PC-3 (cell line): ENCODE results near the gene SLAMF1. TPM values are rescaled to one million over a fixed set of nuclear protein-coding genes. Genes with fewer than 3 reads are reported as not detected.

Experiments
- ATAC-seq: fragments of 200-7000 bp; cut with Tn5 transposase; 2 replicates; pipeline ENCODE4 v1.9.1; 2020; ENCODE audit warnings: mild to moderate bottlenecking, moderate library complexity
- BruUV-seq: library from RNA; stranded (reverse); fragments of 400-500 nt; replicated peaks from 2 replicates; lab custom pipeline; 2021; lab: Mats Ljungman, UMichigan
- CTCF ChIA-PET: fragments of 300-600 bp; sonication (Branson Sonifier 250); formaldehyde crosslinking; loops from one replicate; lab custom pipeline; 2022; ENCODE audit warnings: antibody characterized with exemption; lab: Charles Lee
- POLR2A ChIA-PET: fragments of 300-600 bp; sonication (Branson Sonifier 250); formaldehyde crosslinking; loops from one replicate; lab custom pipeline; 2022; ENCODE audit warnings: antibody characterized with exemption; ENCODE audit not compliant: unreplicated experiment; lab: Charles Lee
- DNase-seq: peaks from one replicate; pipeline ENCODE4 v3.0.0-alpha.2; 2015
- H2AFZ ChIP-seq: fragments of 300-600 bp; sonication (generic); 2 replicates; pipeline ENCODE4 v1.6.0; 2016; ENCODE audit warnings: antibody characterized with exemption, low read length
- H3F3A ChIP-seq: fragments of 300-600 bp; sonication (generic); one replicate; pipeline ENCODE4 v1.6.0; 2017; ENCODE audit warnings: antibody characterized with exemption, low read length, control low read depth, mild to moderate bottlenecking; ENCODE audit not compliant: unreplicated experiment
- H3K27ac ChIP-seq: fragments of 300-600 bp; sonication (generic); 2 replicates; pipeline ENCODE4 v1.5.1; 2016; ENCODE audit warnings: mild to moderate bottlenecking, low read length
- H3K27me3 ChIP-seq: fragments of 300-600 bp; sonication (generic); 2 replicates; pipeline ENCODE4 v1.6.1; 2016; ENCODE audit warnings: low read length, mixed read lengths
- H3K36me3 ChIP-seq: fragments of 300-600 bp; sonication (generic); 2 replicates; pipeline ENCODE4 v1.6.1; 2016; ENCODE audit warnings: low read depth, mixed run types, low read length, mixed read lengths
- H3K4me1 ChIP-seq: fragments of 300-600 bp; sonication (generic); 2 replicates; pipeline ENCODE4 v1.5.1; 2016; ENCODE audit warnings: low read length; ENCODE audit not compliant: insufficient read depth
- H3K4me2 ChIP-seq: fragments of 300-600 bp; sonication (generic); 2 replicates; pipeline ENCODE4 v1.6.0; 2016; ENCODE audit warnings: low read length
- H3K4me3 ChIP-seq: fragments of 300-600 bp; sonication (generic); 2 replicates; pipeline ENCODE4 v1.5.1; 2016; ENCODE audit warnings: mild to moderate bottlenecking, low read length, mixed read lengths
- H3K79me2 ChIP-seq: fragments of 300-600 bp; sonication (generic); 2 replicates; pipeline ENCODE4 v1.6.1; 2017; ENCODE audit warnings: low read length, mixed read lengths
- H3K9ac ChIP-seq: fragments of 300-600 bp; sonication (generic); 2 replicates; pipeline ENCODE4 v1.6.0; 2016; ENCODE audit warnings: mild to moderate bottlenecking, low read length
- H3K9me2 ChIP-seq: fragments of 300-600 bp; sonication (generic); replicated peaks from 2 replicates; pipeline ENCODE4 v1.6.1; 2016; ENCODE audit warnings: mixed run types, low read length, mixed read lengths
- H3K9me3 ChIP-seq: fragments of 300-600 bp; sonication (generic); 2 replicates; pipeline ENCODE4 v1.6.1; 2016; ENCODE audit warnings: low read length, mixed read lengths
- H4K20me1 ChIP-seq: fragments of 300-600 bp; sonication (generic); 2 replicates; pipeline ENCODE4 v1.6.1; 2016; ENCODE audit warnings: low read length, mixed read lengths
- CTCF ChIP-seq: fragments of 300-600 bp; sonication (generic); conservative IDR thresholded peaks from 2 replicates; pipeline ENCODE4 v1.5.1; 2017; ENCODE audit warnings: antibody characterized with exemption, low read depth, mild to moderate bottlenecking, low read length
- EZH2 ChIP-seq: fragments of 300-600 bp; sonication (generic); IDR thresholded peaks from one replicate; pipeline ENCODE4 v1.6.1; 2017; ENCODE audit warnings: antibody characterized with exemption, mild to moderate bottlenecking, low read length; ENCODE audit not compliant: unreplicated experiment
- EZH2phosphoT487 ChIP-seq: fragments of 300-600 bp; sonication (generic); IDR thresholded peaks from 2 replicates; pipeline ENCODE4 v1.6.1; 2018; ENCODE audit warnings: mild to moderate bottlenecking, antibody characterized with exemption, low read length, borderline replicate concordance
- intact Hi-C: fragments of 100-400 bp; cut with micrococcal nuclease; formaldehyde crosslinking; loops from 2 replicates; pipeline ENCODE4 v1.9.0; 2023
- total RNA-seq: library from RNA; depleted of rRNA; stranded (reverse); fragments of >200 nt; gene quantifications from 2 replicates; pipeline ENCODE4 v1.2.3, GENCODE V29; 2014

Gene SLAMF1
- total RNA-seq, 1 experiment from 2014 or later, result not detected

- Histone ChIP-seq H3K4me3 (no peak overlapping the region), H4K20me1 (no peaks in the 10 kb centered on the region), H3F3A (no peaks in the 10 kb centered on the region), H3K36me3 (no peaks in the 10 kb centered on the region), H2AFZ (no peak overlapping the region), H3K9me3 (no peaks in the 10 kb centered on the region), H3K4me1 (no peaks in the 10 kb centered on the region), H3K27ac (no peak overlapping the region), H3K4me2 (no peak overlapping the region), H3K9me2 (no peaks in the 10 kb centered on the region), H3K79me2 (no peaks in the 10 kb centered on the region), H3K27me3 (peaks cover 78% of the 10 kb centered on the region), H3K9ac (no peak overlapping the region)
- DNase-seq (no peak), ATAC-seq (no peak)
- no TSS peak for BruUV-seq
- ChIA-PET CTCF (no interaction called here), POLR2A (no interaction called here)
- TF ChIP-seq CTCF (no peak), EZH2 (no peak), EZH2phosphoT487 (no peak)
- intact Hi-C loops, result no loop called here
Observed at GRCh38 chr1:160624464-160624863, 22.4 kb downstream of the SLAMF1 start.

- CTCF ChIA-PET, result no interaction called here
- DNase-seq (no peak), ATAC-seq (no peak)
- intact Hi-C loops, result no loop called here
- Histone ChIP-seq H3K79me2 (no peaks in the 10 kb centered on the region), H3K27ac (no peak overlapping the region), H3K4me3 (no peak overlapping the region), H3K9me3 (no peaks in the 10 kb centered on the region), H3K36me3 (no peaks in the 10 kb centered on the region), H3K9ac (no peak overlapping the region), H3K4me2 (no peak overlapping the region), H3F3A (no peaks in the 10 kb centered on the region), H2AFZ (no peak overlapping the region), H3K27me3 (peaks cover 73% of the 10 kb centered on the region), H3K9me2 (no peaks in the 10 kb centered on the region), H4K20me1 (no peaks in the 10 kb centered on the region), H3K4me1 (no peaks in the 10 kb centered on the region)
- no TSS peak for BruUV-seq
- POLR2A ChIA-PET, result no interaction called here
- no peak for TF ChIP-seq EZH2phosphoT487
Observed at GRCh38 chr1:160623862-160624261, 23.0 kb downstream of the SLAMF1 start.

- no peaks in the 10 kb centered on the region for H3F3A ChIP-seq
- POLR2A ChIA-PET, result no interaction called here
- no peaks in the 10 kb centered on the region for H4K20me1 ChIP-seq
- no peak overlapping the region for H2AFZ ChIP-seq
- no peaks in the 10 kb centered on the region for H3K9me2 ChIP-seq
- no peaks in the 10 kb centered on the region for H3K36me3 ChIP-seq
- no peaks in the 10 kb centered on the region for H3K9me3 ChIP-seq
- no peak overlapping the region for H3K4me2 ChIP-seq
- no peak overlapping the region for H3K4me3 ChIP-seq
- ATAC-seq (no peak), DNase-seq (no peak)
- H3K9ac ChIP-seq, result no peak overlapping the region
- no peaks in the 10 kb centered on the region for H3K4me1 ChIP-seq
- intact Hi-C loops, result no loop called here
- no peak overlapping the region for H3K27ac ChIP-seq
- peaks cover 68% of the 10 kb centered on the region for H3K27me3 ChIP-seq
- TF ChIP-seq EZH2, result no peak
- no peak for TF ChIP-seq CTCF
- TF ChIP-seq EZH2phosphoT487, result no peak
- BruUV-seq, result no TSS peak
- H3K79me2 ChIP-seq, result no peaks in the 10 kb centered on the region
- CTCF ChIA-PET, result no interaction called here
Observed at GRCh38 chr1:160623227-160623633, 23.6 kb downstream of the SLAMF1 start.
